Caki2 (cell line): ENCODE results near the gene EWSR1. TPM values are rescaled to one million over a fixed set of nuclear protein-coding genes. Genes with fewer than 3 reads are reported as not detected.
"Not testable (repeated sequence)": the region's sequence is repeated elsewhere in the genome, so short reads cannot be mapped to it uniquely, and the experiment has no call there.

Experiments used
- DNase-seq: peaks from one replicate; pipeline ENCODE4 v3.0.0-alpha.2; 2015; ENCODE audit warnings: low read depth
- in situ Hi-C: cut with HindIII; loops from 2 replicates; pipeline ENCODE4 v1.10.0; 2016; ENCODE audit warnings: low sequenced_read_pairs, low pct_unique_long_range_greater_than_20kb, mixed read lengths
- total RNA-seq: library from RNA; depleted of rRNA; stranded (reverse); fragments of >200 nt; shearing (Covaris generic); gene quantifications from 2 replicates; pipeline ENCODE4 v1.2.3, GENCODE V29; 2014; ENCODE audit warnings: low replicate concordance; rRNA removed

EWSR1 gene
- total RNA-seq, 1 experiment from 2014 or later, result 173 TPM

GRCh38 chr22:29340566-29340965 lies 72.5 kb downstream of the EWSR1 start:
- in situ Hi-C loops, result no loop called here

DNA sequence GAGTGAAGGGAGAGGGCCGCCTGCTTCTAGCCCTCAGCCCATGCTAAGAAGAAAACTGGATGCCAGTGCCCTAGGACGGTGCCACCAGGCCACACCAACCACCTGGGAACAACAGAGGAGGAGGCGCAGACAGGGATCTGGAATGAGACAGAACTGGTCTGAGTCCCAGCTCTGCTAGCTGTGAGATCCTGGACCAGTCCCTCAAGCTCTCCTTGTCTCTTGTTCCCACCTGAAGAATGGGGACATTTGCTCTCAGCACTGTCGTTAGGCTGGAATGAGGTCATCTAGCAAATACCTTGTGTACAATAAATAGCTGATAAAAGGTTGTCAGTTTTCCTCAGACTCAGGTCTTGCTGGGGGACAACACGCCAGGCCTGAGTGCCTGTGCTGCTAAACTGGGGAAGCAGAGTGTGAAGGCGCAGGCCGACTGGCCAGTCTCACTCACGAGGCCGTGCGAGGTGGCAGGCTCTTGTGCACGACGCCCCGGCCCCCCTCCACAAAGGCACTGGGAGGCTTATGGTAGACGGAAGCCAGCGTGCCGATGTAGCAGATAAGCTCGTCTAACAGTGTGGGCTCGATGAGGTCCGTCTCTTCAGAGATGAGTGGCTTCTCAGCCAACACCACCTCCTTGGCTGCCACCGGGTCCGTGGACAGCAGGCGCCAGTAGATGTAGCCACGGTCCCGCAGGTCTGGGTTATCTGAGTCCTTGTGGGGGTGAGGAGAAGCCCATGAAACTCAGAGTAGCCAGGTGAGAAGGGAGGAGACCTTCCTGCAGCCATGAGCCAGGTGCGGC lies 73.2 kb downstream of the EWSR1 start:
- in situ Hi-C loops, result no loop called here
- DNase-seq, result no peak

More at GRCh38 chr22:29340566-29340965, 72.5 kb downstream of the EWSR1 start:
- no peak for DNase-seq

DNA sequence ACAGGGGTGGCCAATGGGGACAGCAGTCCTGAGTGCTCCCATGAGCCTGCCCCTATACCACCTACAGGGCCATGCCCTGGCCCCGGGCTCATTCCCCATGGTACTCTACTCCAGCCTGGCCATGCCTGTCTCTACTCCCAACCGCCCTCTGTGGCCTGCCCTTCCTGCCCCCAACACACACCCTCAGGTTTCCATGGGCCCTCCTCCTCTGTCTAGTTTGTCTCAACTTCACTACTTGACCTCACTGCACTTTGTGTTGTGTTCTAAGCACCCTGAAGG lies 73.7 kb downstream of the EWSR1 start:
- in situ Hi-C loops, result no loop called here

DNA sequence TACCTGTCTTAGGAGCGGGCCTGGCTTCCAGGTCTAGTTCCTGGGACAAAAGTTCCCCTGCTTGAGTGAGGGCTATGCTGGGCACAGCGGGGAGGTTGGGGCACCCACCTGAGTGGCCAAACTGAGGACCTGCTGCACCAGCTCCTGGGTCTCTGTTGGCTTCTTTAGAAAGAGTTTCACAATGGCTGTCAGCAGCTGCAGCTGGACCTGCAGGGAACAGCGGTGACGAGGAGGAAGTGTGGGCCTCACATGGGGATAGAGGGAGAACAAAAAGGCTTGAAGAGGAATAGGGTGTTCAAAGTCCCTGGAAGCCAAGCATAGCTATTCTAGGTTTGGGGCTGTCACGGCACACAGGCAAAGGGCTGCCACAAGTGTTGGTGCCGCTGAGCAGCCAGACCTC lies 74.1 kb downstream of the EWSR1 start:
- DNase-seq, result no peak
- in situ Hi-C loops, result no loop called here

More for the DNA sequence above, 73.7 kb downstream of the EWSR1 start:
- DNase-seq, result no peak

- DNase-seq, result no peak
- in situ Hi-C loops, result no loop called here
These were observed 74.7 kb downstream of the EWSR1 start for GRCh38 chr22:29342577-29343312.

DNA sequence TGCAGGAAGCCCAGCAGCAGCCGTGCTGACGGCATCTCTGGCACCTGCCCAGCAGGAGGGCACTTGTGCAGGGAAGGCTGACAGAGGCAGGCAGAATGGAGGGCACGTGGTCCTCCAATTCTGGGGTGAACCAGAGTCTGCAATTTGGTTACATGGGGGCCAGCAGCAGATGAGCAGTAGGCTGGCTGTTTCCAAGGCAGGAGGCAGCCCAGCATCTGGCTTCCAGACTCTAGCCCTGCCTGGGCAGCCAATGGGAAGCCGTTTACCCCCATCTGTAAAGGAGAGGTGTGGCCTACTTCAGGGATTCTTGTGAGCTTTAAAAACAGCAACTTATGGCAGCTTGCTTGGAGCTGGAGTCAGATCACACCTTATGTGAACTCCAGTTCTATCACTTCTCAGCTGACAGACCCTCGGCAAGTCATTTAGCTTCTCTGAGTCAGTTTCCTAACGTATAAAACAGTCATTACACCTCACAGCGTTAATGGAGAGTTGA lies 75.3 kb downstream of the EWSR1 start:
- no peak for DNase-seq
- in situ Hi-C loops, result no loop called here

DNA sequence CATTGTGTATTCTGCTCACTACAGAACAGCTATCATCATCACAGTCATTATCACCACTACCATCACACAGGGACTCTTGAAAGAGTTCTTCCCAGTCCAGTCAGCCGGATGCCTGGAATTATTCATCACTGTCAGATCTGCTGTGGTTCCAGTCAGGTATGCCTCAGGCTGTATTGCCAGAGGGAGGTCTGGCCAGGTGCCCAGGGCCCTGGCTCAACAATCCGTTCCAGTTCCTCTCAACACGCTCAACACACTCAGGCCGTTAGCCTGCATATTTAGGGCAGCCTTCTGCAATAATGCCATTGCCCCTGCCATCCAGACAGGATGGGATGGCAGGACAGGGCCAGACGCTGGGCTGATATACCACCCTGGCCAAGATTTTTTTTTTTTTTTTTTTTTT lies 76.1 kb downstream of the EWSR1 start:
- peak; percentile 84 for DNase-seq
- in situ Hi-C loops, result no loop called here

- in situ Hi-C loops, DNase-seq: not testable (repeated sequence)
These were observed 76.8 kb downstream of the EWSR1 start for GRCh38 chr22:29344889-29345288.

GRCh38 chr22:29345932-29346331 lies 77.9 kb downstream of the EWSR1 start:
- no peak for DNase-seq

GRCh38 chr22:29346659-29347058 lies 78.6 kb downstream of the EWSR1 start:
- no peak for DNase-seq
- in situ Hi-C loops, result no loop called here

More at GRCh38 chr22:29345932-29346331, 77.9 kb downstream of the EWSR1 start:
- in situ Hi-C loops, result no loop called here

DNA sequence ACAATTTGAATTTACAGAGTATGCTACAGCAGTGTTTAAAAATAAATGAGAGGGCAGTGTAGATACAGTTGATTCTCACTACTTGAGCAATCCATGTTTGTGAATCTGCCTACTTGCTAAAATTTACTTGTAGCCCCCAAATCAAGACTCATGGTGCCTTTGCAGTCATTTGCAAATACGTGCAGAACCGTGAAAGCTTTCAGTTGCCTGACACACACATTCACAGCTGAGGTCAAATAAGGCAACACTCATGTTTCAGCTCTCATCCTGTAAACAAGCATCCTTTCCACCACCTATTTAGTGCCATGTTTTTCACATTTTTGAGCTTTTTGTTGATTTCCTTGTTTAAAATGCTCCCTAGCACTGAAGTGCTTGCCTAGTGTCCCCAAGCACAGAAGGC lies 80.0 kb downstream of the EWSR1 start:
- in situ Hi-C loops, result no loop called here
- DNase-seq, result no peak

GRCh38 chr22:29348956-29349355 lies 80.9 kb downstream of the EWSR1 start:
- no peak for DNase-seq
- in situ Hi-C loops, result no loop called here

Other genes with a start within 250 kb of the EWSR1 start
- gene C22orf31, start 206.4 kb upstream of the EWSR1 start, total RNA-seq, result not detected in 2 replicates
- gene KREMEN1, start 195.2 kb upstream of the EWSR1 start, total RNA-seq, result 4.8 and 8.4 TPM in 2 replicates
- gene EMID1, start 62.4 kb upstream of the EWSR1 start, total RNA-seq, result 0.37 and 1.6 TPM in 2 replicates
- 52.2 and 61.5 TPM in 2 replicates for gene RHBDD3, start 287 bp upstream of the EWSR1 start, total RNA-seq
- gene GAS2L1, start 38.4 kb downstream of the EWSR1 start, total RNA-seq, result 18.5 and 20.8 TPM in 2 replicates
- not detected in 2 replicates for gene RASL10A, start 47.4 kb downstream of the EWSR1 start, total RNA-seq
- 70.2 and 102 TPM in 2 replicates for gene AP1B1, start 120.3 kb downstream of the EWSR1 start, total RNA-seq
- not detected in 2 replicates for gene RFPL1, start 170.3 kb downstream of the EWSR1 start, total RNA-seq
- not detected in 2 replicates for gene NEFH, start 211.9 kb downstream of the EWSR1 start, total RNA-seq